ENCODE data around the gene KDM2A. TPM values are rescaled to one million over a fixed set of nuclear protein-coding genes. Genes with fewer than 3 reads are reported as not detected.

The KDM2A gene
- total and polyA plus RNA-seq, 9 donors, result 32.1 to 65.0 (median 54.2) TPM

DNA sequence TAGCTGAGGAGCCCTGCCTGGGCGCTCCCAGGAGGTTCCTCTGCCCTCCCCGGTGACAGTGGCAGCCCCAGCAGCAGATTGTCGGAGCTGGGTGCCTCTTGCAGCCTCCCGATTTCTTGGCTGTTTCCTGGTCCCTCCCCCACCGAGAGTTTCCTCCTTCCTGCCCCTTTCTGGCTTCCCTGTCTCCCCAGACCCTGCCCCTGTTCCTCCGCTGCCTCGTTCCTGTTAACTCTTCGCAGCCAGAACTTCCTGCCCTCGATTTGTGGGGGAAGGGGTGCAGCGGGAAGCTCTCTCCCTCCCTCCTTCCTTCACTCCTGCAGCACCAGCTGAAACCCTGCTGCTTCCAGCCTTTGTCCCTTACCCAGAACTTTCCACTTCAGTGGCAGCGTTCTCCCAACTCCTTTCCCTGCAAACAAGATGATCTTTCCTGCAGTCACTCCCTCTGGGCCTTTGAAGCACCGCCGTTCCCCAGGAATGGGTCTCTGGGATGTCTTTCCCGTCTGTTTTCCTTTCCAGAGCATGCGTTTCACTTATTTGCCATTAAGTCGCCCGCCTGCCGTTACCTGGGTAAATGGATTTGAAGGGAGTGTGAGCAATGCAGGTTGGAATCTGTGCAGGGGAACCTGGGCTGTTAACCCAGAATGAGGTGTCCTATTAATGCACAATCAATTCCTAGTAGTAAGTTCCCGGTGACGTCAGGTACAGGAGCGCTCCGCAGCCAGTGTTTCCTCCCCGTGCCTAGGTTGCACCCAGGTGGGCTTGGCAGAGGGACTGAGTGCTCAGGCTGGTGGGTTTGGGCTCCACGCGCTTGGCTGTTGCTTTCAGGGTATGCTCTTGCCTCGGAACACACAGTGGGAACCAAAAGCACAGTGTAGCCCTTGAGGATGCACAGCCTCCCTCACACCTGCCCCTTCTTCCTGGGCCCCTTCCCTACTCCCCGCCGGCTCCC, 151.5 kb downstream of the KDM2A start:
- Histone ChIP-seq H3K36me3 (ENCODE audit: control insufficient read depth, insufficient read depth, low read length) (peaks cover 50% of the 10 kb centered on the region), H3K4me1 (ENCODE audit: control insufficient read depth, insufficient read depth, low read length) (peaks cover 87% of the 10 kb centered on the region), H3K9me3 (replicated peaks; ENCODE audit: control insufficient read depth, low read depth, low read length) (no peaks in the 10 kb centered on the region), H3K4me3 (ENCODE audit: low read length) (peak overlapping the region; percentile 18), H3K27me3 (ENCODE audit: control insufficient read depth, insufficient read depth, low read length) (no peaks in the 10 kb centered on the region), H3K27ac (ENCODE audit: low read length) (peak overlapping the region; percentile 75)
- DNase-seq, result peak; percentile 86
- 11% methylated on average over 16 of the region's 28 CpGs for WGBS (ENCODE audit: insufficient coverage)

DNA sequence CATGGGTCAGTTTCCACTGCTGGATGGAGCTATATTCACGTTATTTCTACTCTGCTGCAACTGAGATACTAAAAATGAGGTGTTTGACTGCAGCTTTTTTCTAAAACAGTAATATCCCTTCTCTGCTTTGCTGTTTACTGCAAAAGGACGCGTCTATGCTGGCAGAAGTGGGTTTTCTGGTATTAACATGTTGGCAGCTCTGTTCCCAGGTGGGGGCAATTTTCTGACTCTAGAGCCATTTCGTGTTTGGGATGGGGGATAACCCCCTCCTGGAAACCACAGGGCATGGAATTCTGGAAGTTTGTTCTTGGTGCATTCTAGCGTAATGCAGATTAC, 152.1 kb downstream of the KDM2A start:
- H3K4me1 ChIP-seq (ENCODE audit: control insufficient read depth, insufficient read depth, low read length), result peaks cover 88% of the 10 kb centered on the region
- DNase-seq, result no peak
- no peaks in the 10 kb centered on the region for H3K9me3 ChIP-seq (replicated peaks; ENCODE audit: control insufficient read depth, low read depth, low read length)
- WGBS (ENCODE audit: insufficient coverage), result 41% methylated on average over 3 of the region's 5 CpGs
- no peak overlapping the region for H3K4me3 ChIP-seq (ENCODE audit: low read length)
- no peaks in the 10 kb centered on the region for H3K27me3 ChIP-seq (ENCODE audit: control insufficient read depth, insufficient read depth, low read length)
- peaks cover 54% of the 10 kb centered on the region for H3K36me3 ChIP-seq (ENCODE audit: control insufficient read depth, insufficient read depth, low read length)
- peak overlapping the region; percentile 24 for H3K27ac ChIP-seq (ENCODE audit: low read length)

DNA sequence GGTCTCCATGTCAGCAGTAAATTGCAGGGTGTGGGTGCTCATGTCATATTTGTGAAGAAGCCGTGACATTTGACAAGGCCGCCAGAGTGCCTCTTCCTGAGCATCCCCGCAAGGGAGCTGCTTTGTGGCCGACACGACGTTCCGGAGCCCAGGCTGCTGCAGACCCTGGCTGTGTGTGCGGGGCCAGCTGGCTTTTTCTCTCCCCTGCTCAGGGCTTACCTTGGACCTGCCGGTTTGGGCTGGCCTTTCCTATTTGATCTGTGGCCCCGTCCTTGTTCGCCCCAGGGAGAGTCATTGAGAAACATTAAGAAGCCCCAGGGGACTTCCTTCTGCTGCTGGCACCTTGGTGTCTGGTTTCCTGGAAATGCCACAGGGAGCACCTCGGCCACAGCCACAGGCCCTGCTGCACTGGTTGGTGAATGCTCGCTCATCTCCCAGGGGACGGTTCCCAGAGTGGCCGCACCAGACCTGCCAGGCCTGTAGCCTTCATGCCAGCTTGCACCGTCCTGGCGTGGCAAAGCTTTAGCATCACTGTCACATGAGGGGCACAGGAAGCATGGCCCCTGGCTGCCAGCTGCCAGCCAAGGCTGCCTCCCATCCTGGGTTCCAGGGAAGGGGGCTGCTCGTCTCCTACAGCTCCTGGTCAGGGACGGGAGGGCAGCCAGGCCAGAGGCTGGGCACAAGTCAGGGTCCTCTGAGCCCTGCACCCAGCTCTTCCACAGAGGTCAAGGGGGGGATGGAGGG, 152.7 kb downstream of the KDM2A start:
- H3K4me1 ChIP-seq (ENCODE audit: control insufficient read depth, insufficient read depth, low read length), result peaks cover 93% of the 10 kb centered on the region
- H3K36me3 ChIP-seq (ENCODE audit: control insufficient read depth, insufficient read depth, low read length), result peaks cover 54% of the 10 kb centered on the region
- peak overlapping the region; percentile 24 for H3K27ac ChIP-seq (ENCODE audit: low read length)
- no peaks in the 10 kb centered on the region for H3K27me3 ChIP-seq (ENCODE audit: control insufficient read depth, insufficient read depth, low read length)
- WGBS (ENCODE audit: insufficient coverage), result 51% methylated on average over 19 of the region's 19 CpGs
- no peak for DNase-seq
- no peaks in the 10 kb centered on the region for H3K9me3 ChIP-seq (replicated peaks; ENCODE audit: control insufficient read depth, low read depth, low read length)
- H3K4me3 ChIP-seq (ENCODE audit: low read length), result no peak overlapping the region

DNA sequence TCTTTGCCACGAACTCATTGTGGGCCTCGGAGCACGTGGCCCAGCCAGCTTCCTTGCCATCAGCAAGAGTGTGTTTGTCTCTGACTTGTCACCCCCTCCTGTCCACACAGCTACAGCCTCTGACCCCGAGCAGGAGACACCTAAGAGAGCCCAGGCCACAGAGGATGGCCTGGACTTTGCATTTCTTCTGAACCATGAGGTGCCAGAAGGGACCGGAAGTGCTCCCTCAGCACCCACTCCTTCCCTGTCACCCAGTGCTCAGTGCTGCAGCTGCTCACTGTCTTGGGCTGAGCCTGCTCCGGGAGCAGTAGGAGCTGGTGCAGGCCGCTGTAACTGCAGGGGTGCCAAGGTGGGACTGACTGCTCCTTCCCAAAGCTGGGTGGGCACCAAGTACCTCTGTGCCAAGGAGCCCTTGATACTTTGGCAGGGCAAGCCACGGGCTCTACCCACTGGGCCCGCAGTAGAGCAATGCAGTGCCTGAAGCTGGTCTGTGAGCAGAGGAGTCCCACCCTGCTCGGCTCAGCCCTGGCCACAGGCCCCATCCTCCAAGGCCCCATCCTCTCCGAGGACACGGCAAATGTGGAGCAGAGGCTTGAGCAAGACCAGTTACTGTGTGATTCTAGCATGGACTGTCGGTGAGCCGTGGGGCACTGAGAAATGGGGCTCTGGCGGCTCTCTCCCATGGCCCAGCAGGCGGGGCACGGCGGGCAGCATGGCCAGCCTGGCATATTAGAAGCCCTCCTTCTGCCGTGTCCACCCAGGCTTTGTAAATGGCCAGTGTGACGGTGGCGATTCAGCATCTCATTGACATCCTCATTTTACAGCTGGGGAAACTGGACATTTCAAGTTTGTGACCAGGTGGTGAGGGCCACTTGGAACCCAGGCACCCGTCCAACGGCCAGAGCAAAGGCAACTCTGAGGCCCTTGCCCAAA, 153.5 kb downstream of the KDM2A start:
- Histone ChIP-seq H3K36me3 (ENCODE audit: control insufficient read depth, insufficient read depth, low read length) (peaks cover 54% of the 10 kb centered on the region), H3K4me3 (ENCODE audit: low read length) (no peak overlapping the region), H3K27me3 (ENCODE audit: control insufficient read depth, insufficient read depth, low read length) (no peaks in the 10 kb centered on the region), H3K27ac (ENCODE audit: low read length) (peak overlapping the region; percentile 7), H3K9me3 (replicated peaks; ENCODE audit: control insufficient read depth, low read depth, low read length) (no peaks in the 10 kb centered on the region), H3K4me1 (ENCODE audit: control insufficient read depth, insufficient read depth, low read length) (peaks cover 95% of the 10 kb centered on the region)
- no peak for DNase-seq
- WGBS (ENCODE audit: insufficient coverage), result 67% methylated on average over 17 of the region's 23 CpGs

DNA sequence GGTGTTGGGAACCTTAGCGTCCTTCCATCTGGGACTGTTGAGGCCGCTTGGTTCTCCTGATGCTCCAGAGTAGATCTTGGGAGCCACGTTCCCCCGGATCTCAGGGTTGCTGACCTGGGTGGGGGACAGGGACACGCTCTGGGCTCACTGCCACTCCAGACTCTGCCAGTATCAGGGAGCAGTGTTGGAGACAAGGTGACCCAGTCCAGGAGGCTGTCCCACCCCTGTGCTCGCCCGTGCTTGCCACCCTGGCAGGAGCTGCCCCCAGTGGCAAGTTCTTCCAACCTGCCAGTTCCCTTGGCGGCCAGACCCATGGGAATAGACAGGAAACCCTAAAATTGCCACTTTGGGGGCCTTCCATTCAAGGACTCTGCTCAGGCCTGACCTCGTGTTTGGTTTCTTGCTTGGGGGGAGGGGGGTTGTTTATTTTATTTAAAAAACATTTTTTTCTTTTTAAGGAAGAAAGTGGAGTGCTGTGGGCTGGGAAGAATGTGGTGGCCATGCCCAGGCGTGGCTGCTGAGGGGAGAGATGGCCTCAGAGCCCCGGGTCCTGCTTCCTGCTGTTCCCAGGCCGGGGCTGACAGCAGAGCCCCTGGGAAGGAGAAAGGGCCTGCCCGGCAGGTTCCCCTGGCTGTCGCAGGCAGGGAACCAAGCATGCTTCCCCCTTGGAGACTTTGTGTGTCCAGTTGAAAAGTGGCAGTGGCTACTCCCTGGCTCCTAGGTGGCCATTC, 154.4 kb downstream of the KDM2A start:
- Histone ChIP-seq H3K27ac (ENCODE audit: low read length) (peak overlapping the region; percentile 13), H3K36me3 (ENCODE audit: control insufficient read depth, insufficient read depth, low read length) (peaks cover 54% of the 10 kb centered on the region), H3K4me3 (ENCODE audit: low read length) (no peak overlapping the region), H3K9me3 (replicated peaks; ENCODE audit: control insufficient read depth, low read depth, low read length) (no peaks in the 10 kb centered on the region), H3K27me3 (ENCODE audit: control insufficient read depth, insufficient read depth, low read length) (no peaks in the 10 kb centered on the region), H3K4me1 (ENCODE audit: control insufficient read depth, insufficient read depth, low read length) (peaks cover 95% of the 10 kb centered on the region)
- DNase-seq, result no peak
- WGBS (ENCODE audit: insufficient coverage), result 65% methylated on average over 12 of the region's 14 CpGs

DNA sequence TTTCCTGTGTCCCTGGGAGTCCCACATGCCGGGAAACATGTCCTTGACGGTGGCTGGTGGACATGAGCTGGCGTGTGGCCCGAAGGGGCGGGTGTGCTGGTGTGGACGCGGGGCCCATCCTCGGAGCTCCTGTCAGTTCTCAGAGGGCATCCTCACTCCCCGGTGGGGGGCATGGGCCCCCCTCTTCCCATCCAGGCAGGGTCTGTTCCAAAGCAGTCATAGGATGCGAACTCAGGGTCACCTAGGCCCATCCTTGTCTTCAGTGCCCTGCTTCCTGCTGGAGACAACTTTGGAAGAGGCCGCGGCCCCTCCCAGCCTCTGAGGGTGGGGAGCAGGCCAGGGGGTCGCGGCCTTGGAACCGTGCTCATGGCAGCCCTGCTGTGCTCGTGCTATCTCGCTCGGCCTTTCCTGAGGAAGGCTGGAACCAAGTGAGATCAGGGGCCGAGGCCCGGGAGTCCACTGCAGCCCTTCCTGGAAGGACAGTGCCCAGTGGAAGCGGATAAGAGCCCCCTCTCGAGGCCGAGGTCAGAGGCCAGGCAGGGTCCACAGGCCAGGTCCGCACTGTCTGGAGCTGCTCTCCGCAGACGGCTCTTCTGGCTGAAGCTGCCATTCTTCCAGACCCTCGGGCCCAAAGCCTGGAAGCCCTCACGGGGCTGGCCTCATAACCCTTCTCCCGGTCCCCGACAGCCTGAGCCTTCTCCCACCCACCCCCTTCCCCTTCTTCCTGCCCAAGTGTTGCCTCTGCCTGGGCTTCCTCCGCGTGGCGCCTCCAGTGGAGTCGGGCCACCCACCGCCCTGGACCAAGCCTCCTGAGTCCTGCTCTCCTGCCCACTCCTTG, 155.9 kb downstream of the KDM2A start:
- Histone ChIP-seq H3K4me3 (ENCODE audit: low read length) (no peak overlapping the region), H3K4me1 (ENCODE audit: control insufficient read depth, insufficient read depth, low read length) (peaks cover 86% of the 10 kb centered on the region), H3K36me3 (ENCODE audit: control insufficient read depth, insufficient read depth, low read length) (peaks cover 56% of the 10 kb centered on the region), H3K27ac (ENCODE audit: low read length) (peak overlapping the region; percentile 59), H3K9me3 (replicated peaks; ENCODE audit: control insufficient read depth, low read depth, low read length) (no peaks in the 10 kb centered on the region), H3K27me3 (ENCODE audit: control insufficient read depth, insufficient read depth, low read length) (no peaks in the 10 kb centered on the region)
- no peak for DNase-seq
- 49% methylated on average over 28 of the region's 35 CpGs for WGBS (ENCODE audit: insufficient coverage)

DNA sequence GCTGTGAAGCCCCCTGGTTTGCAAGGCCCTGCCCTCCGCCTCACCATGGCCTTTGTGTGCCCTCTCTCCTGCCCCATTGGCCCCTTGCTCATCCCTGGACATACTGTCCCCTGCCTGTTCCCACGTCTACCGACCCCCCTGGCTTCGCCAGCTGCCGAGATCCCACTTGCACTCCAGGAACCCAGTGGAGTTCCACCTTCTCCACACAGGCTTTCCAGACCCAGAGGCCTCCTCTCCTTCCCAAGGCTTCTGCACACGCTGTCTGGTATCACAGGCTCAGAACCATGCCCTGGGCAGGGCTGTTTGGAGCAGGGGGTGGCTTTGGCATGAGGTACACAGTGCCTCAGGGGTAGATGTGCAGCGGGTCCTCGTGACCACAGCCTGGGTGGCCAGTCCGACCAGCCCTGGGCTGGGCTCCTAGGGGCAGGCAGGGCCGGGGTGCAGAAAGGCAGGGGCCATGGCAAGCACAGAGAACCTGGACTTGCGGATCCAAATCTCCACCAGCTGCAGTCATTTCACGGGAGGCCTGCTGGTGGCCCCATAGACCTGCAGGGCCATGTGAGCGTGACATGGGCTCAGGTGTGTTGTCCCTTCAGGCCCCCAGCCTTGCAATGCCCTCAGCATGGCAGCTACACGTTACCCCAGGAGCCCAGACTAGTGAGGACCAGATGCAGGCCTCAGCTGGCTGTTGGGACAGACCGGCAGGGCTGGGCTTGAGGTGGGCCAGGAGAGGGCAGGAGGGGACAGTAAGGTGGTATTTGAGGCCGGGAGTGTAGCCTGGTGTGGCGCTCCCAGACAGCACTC, 156.7 kb downstream of the KDM2A start:
- Histone ChIP-seq H3K9me3 (replicated peaks; ENCODE audit: control insufficient read depth, low read depth, low read length) (no peaks in the 10 kb centered on the region), H3K4me1 (ENCODE audit: control insufficient read depth, insufficient read depth, low read length) (peaks cover 86% of the 10 kb centered on the region), H3K27me3 (ENCODE audit: control insufficient read depth, insufficient read depth, low read length) (no peaks in the 10 kb centered on the region), H3K27ac (ENCODE audit: low read length) (peak overlapping the region; percentile 99), H3K36me3 (ENCODE audit: control insufficient read depth, insufficient read depth, low read length) (peaks cover 64% of the 10 kb centered on the region), H3K4me3 (ENCODE audit: low read length) (no peak overlapping the region)
- WGBS (ENCODE audit: insufficient coverage), result 87% methylated on average over 16 of the region's 17 CpGs
- no peak for DNase-seq

DNA sequence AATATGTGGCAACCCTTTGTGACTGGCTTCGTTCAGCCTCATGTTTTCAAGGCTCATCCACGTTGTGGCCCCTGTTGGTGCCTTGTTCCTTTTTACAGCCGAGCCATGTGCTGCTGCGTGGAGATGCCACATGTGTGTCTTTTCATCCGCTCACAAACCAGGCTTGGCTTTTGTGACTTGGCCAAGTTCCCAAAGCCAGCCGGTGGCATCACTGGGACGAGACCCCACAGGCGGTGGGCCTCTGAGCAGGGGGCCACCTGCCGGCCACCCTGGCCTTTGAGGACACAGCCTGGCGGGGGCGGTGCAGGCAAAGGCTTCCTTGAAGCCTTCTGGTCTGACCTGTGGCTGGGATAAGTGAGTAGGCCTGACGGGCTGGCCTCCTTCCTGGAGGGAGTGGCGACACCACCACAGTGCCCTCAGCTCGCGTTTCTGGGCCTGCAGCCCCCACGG, 157.7 kb downstream of the KDM2A start:
- Histone ChIP-seq H3K9me3 (replicated peaks; ENCODE audit: control insufficient read depth, low read depth, low read length) (no peaks in the 10 kb centered on the region), H3K4me3 (ENCODE audit: low read length) (peak overlapping the region; percentile 39), H3K36me3 (ENCODE audit: control insufficient read depth, insufficient read depth, low read length) (peaks cover 67% of the 10 kb centered on the region), H3K4me1 (ENCODE audit: control insufficient read depth, insufficient read depth, low read length) (peaks cover 79% of the 10 kb centered on the region), H3K27me3 (ENCODE audit: control insufficient read depth, insufficient read depth, low read length) (no peaks in the 10 kb centered on the region), H3K27ac (ENCODE audit: low read length) (peak overlapping the region; percentile 99)
- WGBS (ENCODE audit: insufficient coverage), result 30% methylated on average over 12 of the region's 16 CpGs
- peak; percentile 75 for DNase-seq
